HS-27A (cell line): ENCODE data around the gene RAB17.
"Not testable (repeated sequence)": the region's sequence is repeated elsewhere in the genome, so short reads cannot be mapped to it uniquely, and the experiment has no call there.

ENCODE experiments used
- DNase-seq: peaks from one replicate; pipeline ENCODE4 v3.0.0-alpha.2; 2012; ENCODE audit warnings: low read depth, missing footprints

Gene RAB17

GRCh38 chr2:237599465-237600110 is 9.1 kb upstream of the RAB17 start:
- no peak for DNase-seq

- DNase-seq: no peak
Measured at GRCh38 chr2:237598468-237599208, 8.1 kb upstream of the RAB17 start.

GRCh38 chr2:237597196-237598145 is 6.9 kb upstream of the RAB17 start:
- no peak for DNase-seq

- DNase-seq: no peak
Measured at GRCh38 chr2:237596520-237597195, 6.1 kb upstream of the RAB17 start.

GRCh38 chr2:237595829-237596519 is 5.4 kb upstream of the RAB17 start:
- not testable (repeated sequence) for DNase-seq

GRCh38 chr2:237594514-237594871 is 4.0 kb upstream of the RAB17 start:
- DNase-seq: no peak

- DNase-seq: no peak
Measured at GRCh38 chr2:237593596-237594320, 3.2 kb upstream of the RAB17 start.

- DNase-seq: no peak
Measured at GRCh38 chr2:237593036-237593435, 2.5 kb upstream of the RAB17 start.

GRCh38 chr2:237592425-237592980 is 2.0 kb upstream of the RAB17 start:
- no peak for DNase-seq

GRCh38 chr2:237591141-237591881 is 777 bp upstream of the RAB17 start:
- no peak for DNase-seq

- DNase-seq: no peak
Measured at GRCh38 chr2:237588044-237588696, 2.4 kb downstream of the RAB17 start.

- DNase-seq: no peak
Measured at GRCh38 chr2:237585590-237586221, 4.8 kb downstream of the RAB17 start.

- DNase-seq: no peak
Measured at GRCh38 chr2:237583385-237584295, 6.9 kb downstream of the RAB17 start.

- DNase-seq: no peak
Measured at GRCh38 chr2:237581751-237582746, 8.5 kb downstream of the RAB17 start.

GRCh38 chr2:237581326-237581725 is 9.2 kb downstream of the RAB17 start:
- DNase-seq: no peak
